GM11168 (cell line): ENCODE results near the gene GC.
"Not testable (repeated sequence)": the region's sequence is repeated elsewhere in the genome, so short reads cannot be mapped to it uniquely, and the experiment has no call there.

ENCODE experiments used
- in situ Hi-C: fragments of 300-500 bp; cut with MboI; formaldehyde crosslinking; loops from one replicate; pipeline ENCODE4 v1.12.0; 2022; ENCODE audit warnings: low sequenced_read_pairs; ENCODE audit not compliant: unreplicated experiment

Gene GC

DNA sequence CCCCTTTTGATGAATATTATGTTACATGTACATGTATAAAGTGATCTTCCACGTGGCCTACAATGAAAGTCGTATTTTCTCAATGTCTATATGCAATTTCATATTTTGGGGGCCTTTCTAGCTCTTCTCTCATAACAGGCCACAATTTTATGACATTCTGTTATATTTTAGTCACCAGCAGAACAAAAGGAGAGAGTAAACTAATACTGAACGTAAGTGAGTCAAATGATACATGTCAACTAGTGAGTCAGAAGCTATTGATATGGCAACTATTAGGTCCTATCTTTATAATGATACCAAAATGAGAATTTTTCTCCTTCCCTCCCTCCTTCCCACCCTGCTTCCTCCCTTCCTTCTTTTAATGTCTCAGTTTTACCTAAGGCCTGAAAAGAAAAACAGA is 14.4 kb downstream of the GC start:
- in situ Hi-C loops: no loop called here

- in situ Hi-C loops: no loop called here
Measured at GRCh38 chr4:71768123-71768522, 15.8 kb downstream of the GC start.

DNA sequence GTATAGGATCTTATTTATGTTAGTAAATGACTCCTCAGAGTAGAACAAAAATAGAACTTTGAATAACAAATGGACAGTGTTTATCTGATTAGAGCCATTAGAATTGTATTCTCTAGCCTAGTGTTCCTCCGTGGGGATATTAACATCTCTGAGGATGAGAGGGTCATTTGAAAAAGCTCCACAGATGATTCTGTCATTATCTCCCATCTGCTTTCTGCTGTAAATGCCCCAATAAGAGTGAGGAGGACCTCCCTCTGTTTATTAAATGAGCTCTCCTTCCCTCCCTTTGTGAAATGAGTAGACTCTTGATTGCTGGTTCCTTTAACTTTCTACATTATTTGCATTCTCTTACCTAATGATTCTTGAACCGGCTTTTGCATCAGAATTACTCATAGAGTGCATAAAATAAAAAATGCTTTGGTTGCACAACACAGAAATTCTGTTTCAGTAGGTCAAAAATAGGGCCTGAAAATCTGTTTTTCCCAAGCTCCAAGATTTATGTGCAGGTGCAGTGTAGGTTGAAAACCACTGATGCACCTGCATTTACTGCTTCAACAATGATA is 18.0 kb downstream of the GC start:
- in situ Hi-C loops: no loop called here

- in situ Hi-C loops: no loop called here
Measured at GRCh38 chr4:71765350-71765749, 18.5 kb downstream of the GC start.

DNA sequence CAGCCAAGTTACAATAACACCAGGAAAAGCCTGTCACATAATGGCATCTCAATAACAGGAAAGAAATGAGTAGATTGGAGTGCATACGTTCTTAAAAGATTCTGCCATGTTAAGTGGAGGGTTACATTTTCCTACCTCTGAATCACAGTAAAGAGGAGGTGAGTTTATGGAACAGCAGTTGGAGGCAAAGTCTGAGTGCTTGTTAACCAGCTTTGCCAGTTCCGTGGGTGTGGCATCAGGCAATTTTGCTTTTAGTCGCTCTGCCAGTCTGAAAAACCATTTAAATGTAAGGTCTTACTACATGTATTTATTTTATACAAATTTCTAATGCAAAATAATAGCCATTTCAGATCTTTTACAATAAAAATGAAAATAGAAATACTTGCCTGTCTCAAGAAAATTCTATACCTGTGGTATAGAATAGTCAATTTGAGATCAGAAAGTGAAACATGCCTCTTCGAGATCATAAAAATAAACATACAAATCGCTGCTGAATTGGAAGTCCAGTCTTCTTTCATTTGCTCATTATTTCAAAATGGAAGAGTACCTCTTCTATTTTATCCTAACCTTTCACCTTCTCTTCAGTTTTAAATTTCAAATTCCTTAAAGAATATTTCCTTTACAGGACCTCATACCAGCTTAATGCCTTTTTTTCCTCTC is 31.4 kb downstream of the GC start:
- in situ Hi-C loops: no loop called here

GRCh38 chr4:71749008-71749594 is 34.8 kb downstream of the GC start:
- in situ Hi-C loops: no loop called here

DNA sequence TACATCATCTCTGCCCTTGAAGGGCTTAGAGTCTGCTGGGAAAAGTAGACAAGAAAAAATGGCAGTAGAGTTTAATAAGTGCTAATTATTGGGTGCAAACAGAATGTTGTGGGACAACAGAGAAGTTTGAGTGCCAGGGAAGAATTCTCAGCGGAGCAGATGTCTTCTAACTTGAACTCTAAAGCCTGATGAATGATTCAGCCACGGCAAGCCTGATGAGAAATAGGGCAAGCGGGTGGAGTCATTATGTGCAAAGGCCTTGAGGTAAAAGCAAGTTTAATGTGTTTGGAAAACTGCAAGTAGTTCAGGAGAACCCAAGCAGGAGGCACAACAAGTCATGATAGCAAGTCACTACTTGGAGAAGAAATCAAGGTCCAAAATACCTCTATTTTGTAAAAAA is 37.5 kb downstream of the GC start:
- in situ Hi-C loops: no loop called here

DNA sequence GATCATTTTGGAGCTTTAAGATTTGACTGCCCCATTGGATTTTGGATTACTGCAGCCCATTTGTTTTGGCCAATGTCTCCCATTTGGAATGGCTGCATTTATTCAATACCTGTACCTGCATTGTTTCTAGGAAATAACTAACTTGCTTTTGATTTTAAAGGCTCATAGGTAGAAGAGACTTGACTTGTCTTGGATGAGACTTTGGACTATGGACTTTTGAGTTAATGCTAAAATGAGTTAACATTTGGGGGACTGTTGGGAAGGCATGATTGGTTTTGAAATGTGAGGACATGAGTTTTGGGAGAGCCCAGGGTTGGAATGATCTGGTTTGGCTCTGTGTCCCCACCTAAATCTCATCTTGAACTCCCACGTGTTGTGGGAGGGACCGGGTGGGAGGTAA is 45.1 kb downstream of the GC start:
- in situ Hi-C loops: not testable (repeated sequence)

- in situ Hi-C loops: no loop called here
Measured at GRCh38 chr4:71732706-71733105, 51.2 kb downstream of the GC start.

DNA sequence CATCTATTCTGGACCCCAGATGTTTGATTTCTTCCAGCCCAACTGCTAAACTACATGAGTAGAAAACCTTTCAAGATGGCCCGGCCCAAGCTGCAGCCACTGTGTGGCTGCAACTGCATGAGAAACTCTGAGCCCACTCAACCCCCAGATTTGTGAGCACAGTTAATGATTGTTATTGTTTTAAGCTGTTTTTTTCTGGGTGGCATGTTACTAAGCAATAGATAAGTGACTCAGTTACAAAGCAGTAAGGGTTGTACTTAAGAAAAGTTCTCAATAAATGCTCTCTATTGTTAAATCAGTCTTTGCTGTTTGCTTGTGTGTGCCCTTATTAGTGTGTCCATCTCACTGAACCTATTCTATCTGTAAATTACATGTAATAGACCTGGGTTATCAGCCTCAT is 51.8 kb downstream of the GC start:
- in situ Hi-C loops: no loop called here

GRCh38 chr4:71729856-71730255 is 54.0 kb downstream of the GC start:
- in situ Hi-C loops: no loop called here

DNA sequence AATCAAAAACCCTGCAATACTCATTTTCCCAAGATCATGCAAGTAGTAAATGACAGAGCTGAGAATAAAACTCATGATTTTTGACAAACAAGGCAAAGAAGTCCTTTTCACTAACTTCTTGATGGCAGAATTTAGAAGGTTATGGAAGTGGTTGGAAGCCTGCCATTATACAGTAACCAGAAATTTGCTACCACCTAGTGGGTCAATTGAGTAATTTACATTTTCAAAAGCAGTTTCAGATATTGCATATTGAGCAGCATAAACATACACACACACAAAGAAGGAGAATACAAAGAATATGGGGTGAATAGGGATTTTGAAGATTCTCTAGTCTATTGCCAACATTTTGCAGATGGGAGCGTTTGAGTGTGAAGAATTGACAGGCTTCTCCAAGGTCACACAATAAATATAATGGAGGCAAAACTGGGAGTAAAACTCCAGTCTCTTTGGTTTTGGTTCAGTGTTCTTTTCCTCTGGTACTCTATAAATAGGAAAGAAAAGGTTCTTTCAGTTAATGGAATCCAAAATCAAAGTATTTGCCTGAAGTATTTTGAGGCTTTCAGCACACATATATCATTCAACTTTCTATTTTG is 70.2 kb downstream of the GC start:
- in situ Hi-C loops: loop anchor here (25.0 kb wide), 1 partner anchor 451 kb away; no protein-coding TSS in a partner anchor

DNA sequence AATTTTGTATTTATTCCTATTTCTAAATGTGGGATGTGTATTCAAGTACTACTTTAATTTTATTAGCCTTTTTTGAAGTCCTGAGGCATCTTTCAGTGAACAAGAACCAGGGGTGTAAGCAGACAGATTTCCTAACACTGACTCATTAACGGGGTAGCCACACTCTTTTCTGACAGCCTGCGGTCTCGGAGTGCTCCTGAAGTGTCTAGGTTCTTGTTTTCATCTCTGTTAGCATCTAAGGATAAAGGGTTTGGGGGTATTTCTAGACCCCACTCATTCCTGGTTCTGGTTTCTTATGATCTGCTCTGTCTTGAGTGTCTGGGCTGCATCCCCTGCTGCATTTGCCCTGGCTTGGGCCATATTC is 71.9 kb downstream of the GC start:
- in situ Hi-C loops: loop anchor here (25.0 kb wide), 1 partner anchor 450 kb away; no protein-coding TSS in a partner anchor

DNA sequence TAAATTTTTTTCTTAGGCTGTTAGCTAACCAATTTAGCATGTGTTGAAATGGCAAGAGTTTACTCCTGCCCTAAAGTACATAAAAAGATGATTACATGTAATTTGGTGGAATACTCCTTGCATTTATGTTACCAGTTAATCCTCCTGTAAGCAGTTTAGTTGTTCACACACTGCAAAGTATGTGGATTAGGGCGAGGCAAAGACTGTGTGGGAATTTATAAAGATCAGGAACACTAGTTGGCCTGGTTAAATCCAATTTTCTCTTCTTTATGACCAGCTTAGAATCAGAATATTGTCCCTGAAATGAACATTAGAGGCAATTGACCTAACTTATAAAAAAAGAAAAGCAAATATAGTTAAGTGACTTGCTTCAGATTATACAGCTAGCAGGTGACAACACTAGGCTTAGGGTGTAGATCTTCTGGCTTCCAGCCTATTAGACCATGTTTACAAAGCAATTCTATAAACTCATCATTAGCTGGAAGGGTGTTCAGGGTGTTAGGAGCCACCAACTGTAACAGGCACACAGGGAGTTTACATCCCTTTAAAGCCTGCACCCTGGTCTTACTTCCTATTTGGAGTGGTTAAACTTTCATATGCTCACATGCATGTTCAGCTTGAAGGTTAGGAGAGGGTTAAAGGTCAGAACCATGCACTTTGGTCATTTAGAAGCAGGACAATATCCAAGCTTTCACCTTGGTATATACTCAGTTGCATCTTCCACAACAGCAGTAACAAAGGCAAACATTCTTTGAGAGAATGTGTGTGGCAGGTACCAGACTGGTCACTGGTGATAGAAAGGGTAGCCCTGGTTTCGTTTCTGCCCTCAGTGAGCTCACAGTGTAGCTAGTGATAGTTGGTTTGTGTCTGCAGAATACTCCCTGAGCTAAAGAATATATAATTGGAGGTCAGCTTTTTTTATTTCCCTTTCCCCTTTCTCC is 72.6 kb downstream of the GC start:
- in situ Hi-C loops: loop anchor here (25.0 kb wide), 1 partner anchor 449 kb away; no protein-coding TSS in a partner anchor

DNA sequence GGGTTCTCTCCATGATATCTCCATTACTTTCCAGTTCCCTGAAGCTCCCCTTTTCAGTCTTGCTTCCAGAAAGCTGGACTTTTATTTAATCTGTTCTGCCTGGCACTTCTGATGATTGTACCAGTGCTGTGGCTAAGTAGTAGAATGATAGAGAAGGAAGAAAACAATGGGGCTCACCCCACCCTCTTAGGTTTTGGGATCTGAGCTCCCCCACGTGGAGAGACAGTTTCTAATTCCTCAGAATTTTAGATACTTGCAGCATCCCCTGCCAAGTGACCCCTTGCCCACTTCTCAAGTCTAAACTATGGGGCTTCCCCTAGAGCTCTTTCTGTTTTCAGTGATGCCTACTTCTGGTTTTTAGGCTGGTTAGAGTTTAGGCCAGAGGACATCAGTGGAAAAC is 73.9 kb downstream of the GC start:
- in situ Hi-C loops: loop anchor here (25.0 kb wide), 1 partner anchor 448 kb away; no protein-coding TSS in a partner anchor

- in situ Hi-C loops: no loop called here
Measured at GRCh38 chr4:71698141-71698540, 85.7 kb downstream of the GC start.

GRCh38 chr4:71697031-71697430 is 86.8 kb downstream of the GC start:
- in situ Hi-C loops: no loop called here

DNA sequence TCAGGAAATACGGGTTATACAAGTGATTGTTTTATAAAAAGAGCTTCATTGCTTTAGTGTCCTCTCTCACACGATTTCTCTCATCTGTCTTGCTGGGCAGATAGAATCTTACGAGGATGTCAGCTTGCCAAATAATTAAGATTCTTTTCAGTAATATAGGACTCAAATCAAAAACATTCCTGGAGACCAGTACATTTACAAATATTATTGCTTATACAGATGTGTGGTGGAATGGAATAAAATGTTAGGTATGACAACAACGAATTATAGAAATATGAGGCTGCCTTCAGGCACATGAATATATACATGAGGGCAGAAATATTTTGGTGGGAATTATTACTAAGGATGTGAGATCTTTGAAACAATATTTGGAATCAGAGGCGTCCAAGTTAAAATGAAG is 88.9 kb downstream of the GC start:
- in situ Hi-C loops: no loop called here

- in situ Hi-C loops: no loop called here
Measured at GRCh38 chr4:71692963-71693362, 90.9 kb downstream of the GC start.

DNA sequence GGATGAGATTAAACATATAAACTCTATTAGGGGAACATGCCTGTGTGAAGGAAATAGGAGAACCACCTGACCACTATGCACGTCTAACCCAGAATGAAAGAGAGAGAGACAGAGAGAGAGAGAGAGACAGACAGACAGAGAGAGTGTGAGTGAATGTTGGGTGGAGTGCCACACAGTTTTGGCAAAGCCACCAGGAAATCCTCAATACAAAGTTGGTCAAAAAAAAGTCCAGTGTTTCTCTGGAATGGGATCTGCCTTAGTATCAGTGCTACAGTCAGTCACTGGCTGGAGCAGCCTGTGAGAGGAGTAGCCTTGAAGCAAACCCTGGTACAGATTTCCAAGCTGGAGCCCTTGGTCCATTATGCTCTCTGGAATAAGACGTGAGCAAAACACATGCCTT is 91.7 kb downstream of the GC start:
- in situ Hi-C loops: no loop called here
